Measurements from ENCODE around the gene GIN1. TPM values are rescaled to one million over a fixed set of nuclear protein-coding genes. Genes with fewer than 3 reads are reported as not detected.
A peak's percentile ranks its signal among the peaks of the same experiment; 100 is the strongest.
"Not testable (repeated sequence)": the region's sequence is repeated elsewhere in the genome, so short reads cannot be mapped to it uniquely, and the experiment has no call there.

The GIN1 gene, protein sequence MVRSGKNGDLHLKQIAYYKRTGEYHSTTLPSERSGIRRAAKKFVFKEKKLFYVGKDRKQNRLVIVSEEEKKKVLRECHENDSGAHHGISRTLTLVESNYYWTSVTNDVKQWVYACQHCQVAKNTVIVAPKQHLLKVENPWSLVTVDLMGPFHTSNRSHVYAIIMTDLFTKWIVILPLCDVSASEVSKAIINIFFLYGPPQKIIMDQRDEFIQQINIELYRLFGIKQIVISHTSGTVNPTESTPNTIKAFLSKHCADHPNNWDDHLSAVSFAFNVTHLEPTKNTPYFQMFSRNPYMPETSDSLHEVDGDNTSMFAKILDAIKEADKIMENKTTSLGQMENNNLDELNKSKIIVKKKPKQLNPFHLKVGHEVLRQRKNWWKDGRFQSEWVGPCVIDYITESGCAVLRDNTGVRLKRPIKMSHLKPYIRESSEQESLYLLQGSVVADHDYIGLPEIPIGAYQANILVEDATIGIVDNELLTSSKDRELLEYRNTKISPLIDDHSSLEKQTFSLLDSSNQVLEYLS
- 10 to 100 TPM; 14.8 to 15.2 TPM for total RNA-seq
- 10 to 100 TPM in 1 of 2 donors, 1 to 10 TPM in 1; 10.0 to 10.2 TPM for polyA plus RNA-seq

DNA sequence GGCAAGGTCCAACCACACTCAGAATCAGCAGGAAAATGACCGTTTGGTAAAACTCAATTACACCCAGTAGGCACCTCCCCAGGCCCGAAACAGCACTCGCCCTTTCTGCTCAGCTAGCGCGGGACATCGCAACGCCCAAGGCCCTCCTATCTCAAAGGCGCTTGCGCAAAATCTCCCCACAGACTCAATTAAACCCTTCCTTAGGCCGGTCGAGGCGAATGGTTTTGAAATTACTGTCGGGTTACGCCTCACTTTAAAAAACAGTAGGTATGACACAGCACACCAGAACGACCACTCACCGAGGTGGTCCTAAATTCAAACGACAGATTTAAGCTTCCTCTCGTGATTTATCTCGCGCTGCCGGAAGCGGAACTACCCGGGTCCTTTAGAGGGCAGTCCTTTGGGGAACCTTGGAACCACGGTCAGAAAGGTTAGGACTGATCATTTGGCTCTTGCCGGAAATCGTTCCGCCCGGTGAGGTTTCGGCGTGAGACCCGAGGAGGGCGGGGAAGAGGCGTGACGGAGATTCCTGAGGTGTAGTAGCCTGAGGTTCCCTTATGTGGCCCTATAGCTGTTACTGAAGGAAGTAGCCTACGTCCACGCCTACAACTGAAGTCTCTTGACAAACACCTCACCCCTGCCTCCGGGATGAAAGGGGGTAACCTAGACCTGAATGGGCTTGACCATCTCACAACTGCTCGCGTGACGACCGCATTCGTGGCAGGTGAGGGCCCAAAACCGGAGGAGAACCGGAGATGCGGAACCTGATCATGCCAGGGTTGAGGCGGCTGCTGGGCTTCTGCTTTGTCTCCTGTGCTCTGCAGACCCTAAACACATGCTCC lies at the start of gene GIN1, which contains the start of gene PPIP5K2:
TSS of gene GIN1 (minus strand) at position 374 of the 842 bp plus-strand sequence. CDS start 11,431 bp downstream, outside the sequence.
TSS of gene PPIP5K2 (plus strand) at position 537 of the 842 bp plus-strand sequence. CDS start 9,289 bp downstream, outside the sequence.
- ChIA-PET CTCF (ENCODE audit: partially characterized antibody) (interaction anchor here (0.8 to 2.5 kb wide), 8 partner anchors 9 to 439 kb away, joined by 3 to 9 read pairs (median 6); partner anchors contain the start of gene MACIR), POLR2A (ENCODE audit: partially characterized antibody) (interaction anchor here (0.5 to 2.8 kb wide), 18 partner anchors 8 to 966 kb away, joined by 3 to 46 read pairs (median 5); partner anchors contain the start of genes MACIR and PAM)
- peak; percentile 97 to 98 (median 98) for DNase-seq
- no peaks in the 10 kb centered on the region for H3K36me3 ChIP-seq (ENCODE audit: insufficient read depth, low read length)
- intact Hi-C loops (cut with micrococcal nuclease) = loop anchor here (1.0 kb wide), 2 partner anchors 138 to 365 kb away; partner anchors contain the start of genes MACIR and PAM
- Mint-ChIP-seq H3K27ac (peak within 1 kb of the TSS; percentile 94 to 100 (median 99)), H3K27me3 (no peaks in the 10 kb centered on the region), H3K9me3 (no peaks in the 10 kb centered on the region), H3K4me1 (peaks cover 31 to 63% (median 46%) of the 10 kb centered on the region in 4 donors), H3K4me3 (peak within 1 kb of the TSS; percentile 91 to 100 (median 98)), H3K36me3 (peaks cover 7 to 15% of the 10 kb centered on the region in 2 donors)
- H3K27ac ChIP-seq (ENCODE audit: low read depth, low read length) = peak within 1 kb of the TSS; percentile 81
- no peaks in the 10 kb centered on the region for H3K27me3 ChIP-seq (ENCODE audit: insufficient read depth, low read length)
- no peaks in the 10 kb centered on the region for H3K9me3 ChIP-seq (ENCODE audit: control insufficient read depth in 1 of 2, low read length in 2 of 2)
- H3K4me1 ChIP-seq (ENCODE audit: insufficient read depth, low read length) = peaks cover 47% of the 10 kb centered on the region
- peak within 1 kb of the TSS; percentile 92 to 99 for H3K4me3 ChIP-seq (ENCODE audit: low read length in 2 of 2)

DNA sequence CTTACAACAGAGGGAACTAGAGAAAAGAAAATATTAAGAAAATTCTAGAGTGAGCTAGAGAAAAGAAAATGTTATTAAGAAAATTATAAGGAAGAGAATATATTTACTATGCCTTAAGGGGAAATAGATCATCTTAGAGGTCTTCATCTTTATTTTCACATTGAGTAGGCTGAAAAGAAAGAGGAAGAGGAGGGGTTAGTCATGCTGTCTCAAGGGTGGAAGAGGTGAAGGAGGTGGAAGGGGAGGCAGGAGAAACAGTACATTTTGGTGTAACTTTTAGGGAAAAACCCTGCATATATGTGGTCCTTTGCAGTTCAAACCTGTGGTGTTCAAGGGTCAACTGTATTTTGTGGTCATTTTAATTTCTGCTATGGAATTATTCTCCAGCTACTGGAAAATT lies 46.8 kb upstream of the GIN1 start:
- no peak for DNase-seq
- Histone ChIP-seq H3K4me1 (ENCODE audit: insufficient read depth, low read length) (no peaks in the 10 kb centered on the region), H3K9me3 (ENCODE audit: control insufficient read depth in 1 of 2, low read length in 2 of 2) (no peaks in the 10 kb centered on the region), H3K27me3 (ENCODE audit: insufficient read depth, low read length) (no peaks in the 10 kb centered on the region), H3K36me3 (ENCODE audit: insufficient read depth, low read length) (peaks cover 13% of the 10 kb centered on the region), H3K27ac (ENCODE audit: low read depth, low read length) (no peak overlapping the region), H3K4me3 (ENCODE audit: low read length in 2 of 2) (no peak overlapping the region)
- CTCF ChIA-PET (ENCODE audit: partially characterized antibody) = interaction anchor here (1.3 kb wide), 1 partner anchor 27 kb away, joined by 4 read pairs; no protein-coding TSS in a partner anchor
- intact Hi-C loops (cut with micrococcal nuclease) = no loop called here
- peak overlapping the region in 1 of 7 donors; percentile 74 for H3K27ac Mint-ChIP-seq
- no peak overlapping the region for H3K4me3 Mint-ChIP-seq
- peaks cover 0 to 4% (median 0%) of the 10 kb centered on the region in 4 donors for H3K4me1 Mint-ChIP-seq
- H3K27me3 Mint-ChIP-seq = no peaks in the 10 kb centered on the region
- POLR2A ChIA-PET (ENCODE audit: partially characterized antibody) = no interaction called here
- H3K36me3 Mint-ChIP-seq = peaks cover 41 to 44% of the 10 kb centered on the region in 2 donors
- no peaks in the 10 kb centered on the region for H3K9me3 Mint-ChIP-seq

DNA sequence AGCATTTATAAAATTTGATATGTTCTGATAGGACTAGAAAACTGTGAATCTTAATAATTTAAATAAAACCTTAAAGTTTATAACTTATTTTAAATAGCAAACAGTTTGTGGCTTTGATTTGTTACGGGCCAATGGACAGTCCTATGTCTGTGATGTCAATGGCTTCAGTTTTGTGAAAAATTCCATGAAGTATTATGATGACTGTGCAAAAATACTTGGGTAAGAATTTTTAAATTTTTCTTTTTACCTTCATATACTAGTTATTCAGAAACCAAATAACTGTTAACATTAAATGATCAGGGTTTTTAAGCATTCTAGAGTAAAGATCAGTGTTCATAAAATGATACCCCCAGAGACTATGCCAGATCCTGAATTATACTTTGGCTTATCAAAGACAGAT lies 31.2 kb upstream of the GIN1 start:
- Histone ChIP-seq H3K27me3 (ENCODE audit: insufficient read depth, low read length) (no peaks in the 10 kb centered on the region), H3K4me1 (ENCODE audit: insufficient read depth, low read length) (no peaks in the 10 kb centered on the region), H3K4me3 (ENCODE audit: low read length in 2 of 2) (no peak overlapping the region), H3K9me3 (ENCODE audit: control insufficient read depth in 1 of 2, low read length in 2 of 2) (no peaks in the 10 kb centered on the region), H3K27ac (ENCODE audit: low read depth, low read length) (no peak overlapping the region), H3K36me3 (ENCODE audit: insufficient read depth, low read length) (peaks cover 5% of the 10 kb centered on the region)
- ChIA-PET CTCF (ENCODE audit: partially characterized antibody) (no interaction called here), POLR2A (ENCODE audit: partially characterized antibody) (no interaction called here)
- no peaks in the 10 kb centered on the region for H3K27me3 Mint-ChIP-seq
- no peak overlapping the region for H3K4me3 Mint-ChIP-seq
- intact Hi-C loops (cut with micrococcal nuclease) = no loop called here
- no peak for DNase-seq
- H3K36me3 Mint-ChIP-seq = peaks cover 26 to 39% of the 10 kb centered on the region in 2 donors
- H3K27ac Mint-ChIP-seq = no peak overlapping the region
- H3K9me3 Mint-ChIP-seq = no peaks in the 10 kb centered on the region
- H3K4me1 Mint-ChIP-seq = no peaks in the 10 kb centered on the region

DNA sequence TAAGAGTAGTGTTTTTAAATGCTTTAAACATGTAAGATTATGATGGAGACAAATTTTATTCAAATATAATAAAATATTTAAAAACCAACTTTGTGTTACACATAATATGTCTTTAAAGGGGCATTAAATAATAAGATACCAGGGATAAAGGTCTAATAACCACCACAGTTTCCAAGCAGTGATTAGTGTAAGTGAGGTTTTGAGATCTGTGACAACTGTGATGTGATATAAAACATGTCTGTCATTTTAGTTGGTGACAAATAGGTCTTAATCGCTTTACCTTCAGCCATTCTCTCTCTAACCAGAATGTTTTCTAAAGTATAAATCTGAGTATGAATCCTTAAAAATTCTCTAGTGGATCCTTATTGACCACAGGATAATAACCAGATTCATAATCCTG lies 28.3 kb upstream of the GIN1 start:
- CTCF ChIA-PET (ENCODE audit: partially characterized antibody) = no interaction called here
- no peaks in the 10 kb centered on the region for H3K9me3 Mint-ChIP-seq
- POLR2A ChIA-PET (ENCODE audit: partially characterized antibody) = no interaction called here

DNA sequence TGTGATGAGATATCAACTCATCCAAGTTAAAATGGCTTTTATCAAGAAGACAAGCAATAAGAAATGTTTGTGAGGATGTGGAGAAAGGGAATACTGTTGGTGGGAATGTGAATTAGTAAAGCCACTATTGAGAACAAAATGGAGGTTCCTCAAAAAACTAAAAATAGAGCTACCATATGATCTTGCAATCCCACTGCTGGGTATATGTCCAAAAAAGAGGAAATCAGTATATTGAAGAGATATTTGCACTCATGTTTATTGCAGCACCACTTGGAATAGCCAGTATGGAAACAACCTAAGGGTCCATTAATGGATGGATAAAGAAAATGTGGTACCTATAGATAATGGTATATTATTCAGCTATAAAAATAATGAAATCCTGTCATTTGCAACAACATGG lies 25.3 kb upstream of the GIN1 start:
- Mint-ChIP-seq H3K27ac (peak overlapping the region in 1 of 7 donors; percentile 73), H3K36me3 (peaks cover 17 to 24% of the 10 kb centered on the region in 2 donors), H3K27me3 (no peaks in the 10 kb centered on the region), H3K4me3 (no peak overlapping the region), H3K9me3 (no peaks in the 10 kb centered on the region), H3K4me1 (peaks cover 0 to 4% (median 0%) of the 10 kb centered on the region in 4 donors)
- Histone ChIP-seq H3K27me3 (ENCODE audit: insufficient read depth, low read length) (no peaks in the 10 kb centered on the region), H3K9me3 (ENCODE audit: control insufficient read depth in 1 of 2, low read length in 2 of 2) (no peaks in the 10 kb centered on the region), H3K4me1 (ENCODE audit: insufficient read depth, low read length) (no peaks in the 10 kb centered on the region), H3K36me3 (ENCODE audit: insufficient read depth, low read length) (no peaks in the 10 kb centered on the region), H3K4me3 (ENCODE audit: low read length in 2 of 2) (no peak overlapping the region), H3K27ac (ENCODE audit: low read depth, low read length) (no peak overlapping the region)
- no peak for DNase-seq
- CTCF ChIA-PET (ENCODE audit: partially characterized antibody) = interaction anchor here (0.6 to 1.6 kb wide), 2 partner anchors 10 to 11 kb away, joined by 3 read pairs; no protein-coding TSS in a partner anchor
- POLR2A ChIA-PET (ENCODE audit: partially characterized antibody) = no interaction called here
- intact Hi-C loops (cut with micrococcal nuclease) = no loop called here

More for the DNA sequence above, 28.3 kb upstream of the GIN1 start:
- Mint-ChIP-seq H3K36me3 (peaks cover 22 to 23% of the 10 kb centered on the region in 2 donors), H3K27ac (no peak overlapping the region), H3K4me1 (peaks cover 0 to 4% (median 0%) of the 10 kb centered on the region in 4 donors), H3K27me3 (no peaks in the 10 kb centered on the region), H3K4me3 (no peak overlapping the region)
- Histone ChIP-seq H3K4me1 (ENCODE audit: insufficient read depth, low read length) (no peaks in the 10 kb centered on the region), H3K27me3 (ENCODE audit: insufficient read depth, low read length) (no peaks in the 10 kb centered on the region), H3K27ac (ENCODE audit: low read depth, low read length) (no peak overlapping the region), H3K4me3 (ENCODE audit: low read length in 2 of 2) (no peak overlapping the region), H3K36me3 (ENCODE audit: insufficient read depth, low read length) (no peaks in the 10 kb centered on the region), H3K9me3 (ENCODE audit: control insufficient read depth in 1 of 2, low read length in 2 of 2) (no peaks in the 10 kb centered on the region)
- intact Hi-C loops (cut with micrococcal nuclease) = no loop called here
- DNase-seq = no peak

DNA sequence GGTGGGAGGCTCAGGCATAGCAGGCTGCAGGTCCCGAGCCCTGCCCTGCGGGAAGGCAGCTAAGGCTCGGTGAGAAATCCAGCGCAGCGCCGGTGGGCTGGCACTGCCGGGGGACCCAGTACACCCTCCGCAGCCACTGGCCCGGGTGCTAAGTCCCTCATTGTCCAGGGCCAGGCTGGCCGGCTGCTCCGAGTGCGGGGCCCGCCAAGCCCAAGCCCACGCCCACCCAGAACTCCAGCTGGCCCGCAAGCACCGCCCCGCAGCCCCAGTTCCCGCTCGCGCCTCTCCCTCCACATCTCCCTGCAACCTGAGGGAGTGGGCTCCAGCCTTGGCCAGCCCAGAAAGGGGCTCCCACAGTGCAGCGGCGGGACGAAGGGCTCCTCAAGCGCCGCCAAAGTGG lies 22.2 kb upstream of the GIN1 start:
- DNase-seq; H3K4me3 ChIP-seq (ENCODE audit: low read length in 2 of 2); H3K9me3 Mint-ChIP-seq; H3K27ac ChIP-seq (ENCODE audit: low read depth, low read length); intact Hi-C loops (cut with micrococcal nuclease); H3K36me3 ChIP-seq (ENCODE audit: insufficient read depth, low read length); H3K27me3 Mint-ChIP-seq; H3K4me1 Mint-ChIP-seq; H3K9me3 ChIP-seq (ENCODE audit: control insufficient read depth in 1 of 2, low read length in 2 of 2); H3K4me1 ChIP-seq (ENCODE audit: insufficient read depth, low read length); H3K4me3 Mint-ChIP-seq; H3K27me3 ChIP-seq (ENCODE audit: insufficient read depth, low read length); H3K27ac Mint-ChIP-seq: not testable (repeated sequence)
- POLR2A ChIA-PET (ENCODE audit: partially characterized antibody) = interaction anchor here (0.6 kb wide), 1 partner anchor 388 kb away, joined by 3 read pairs; no protein-coding TSS in a partner anchor
- CTCF ChIA-PET (ENCODE audit: partially characterized antibody) = interaction anchor here (5.2 kb wide), 1 partner anchor 461 kb away, joined by 52 read pairs; no protein-coding TSS in a partner anchor
- H3K36me3 Mint-ChIP-seq = peaks cover 19 to 31% of the 10 kb centered on the region in 2 donors

Data from CD4-positive, alpha-beta memory T cell (primary cell).